C4-2B (cell line): Measurements from ENCODE around the gene LRMDA.

ENCODE experiments used
- ZFX ChIP-seq: fragments of 450-650 bp; IDR thresholded peaks from 2 replicates; pipeline ENCODE4 v1.6.1; 2017
- TF ChIP-seq, protein P1 (sequence below): fragments of 450-650 bp; conservative IDR thresholded peaks from 2 replicates; pipeline ENCODE4 v1.5.1; 2017; ENCODE audit warnings: mild to moderate bottlenecking

DNA sequence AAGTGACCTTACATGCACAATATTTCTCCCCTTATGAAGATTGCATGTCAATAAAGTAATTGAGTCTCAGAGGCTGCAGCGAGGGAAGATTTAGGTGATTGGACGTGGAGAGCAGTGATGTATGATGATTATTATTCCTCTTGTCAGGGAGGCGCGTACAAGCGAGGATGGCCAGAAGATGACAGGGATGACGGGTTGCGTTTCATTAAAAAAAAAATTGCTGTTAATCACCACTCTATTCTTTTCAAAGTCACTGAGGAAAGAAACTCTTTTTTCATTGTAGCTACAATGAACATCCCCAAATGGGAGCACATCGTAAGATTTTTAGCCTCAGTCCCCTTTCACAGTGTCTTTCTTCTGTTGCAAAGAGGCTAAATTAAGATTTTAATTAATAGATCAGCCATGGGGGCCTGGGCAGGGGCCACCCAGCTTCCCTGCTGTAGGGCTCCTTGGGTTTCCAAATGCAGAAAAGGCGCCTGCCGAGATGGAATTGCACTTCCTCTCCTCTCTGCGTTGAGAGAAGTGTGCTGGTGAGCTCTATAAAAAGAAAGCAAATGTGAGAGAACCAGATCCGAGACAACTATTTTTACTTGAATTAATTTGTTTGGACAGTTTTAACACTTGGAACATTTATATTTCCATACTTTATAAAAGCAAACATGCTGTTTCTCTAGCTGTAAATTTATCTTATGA, 998.1 kb downstream of the LRMDA start:
- TF ChIP-seq, protein P1, sequence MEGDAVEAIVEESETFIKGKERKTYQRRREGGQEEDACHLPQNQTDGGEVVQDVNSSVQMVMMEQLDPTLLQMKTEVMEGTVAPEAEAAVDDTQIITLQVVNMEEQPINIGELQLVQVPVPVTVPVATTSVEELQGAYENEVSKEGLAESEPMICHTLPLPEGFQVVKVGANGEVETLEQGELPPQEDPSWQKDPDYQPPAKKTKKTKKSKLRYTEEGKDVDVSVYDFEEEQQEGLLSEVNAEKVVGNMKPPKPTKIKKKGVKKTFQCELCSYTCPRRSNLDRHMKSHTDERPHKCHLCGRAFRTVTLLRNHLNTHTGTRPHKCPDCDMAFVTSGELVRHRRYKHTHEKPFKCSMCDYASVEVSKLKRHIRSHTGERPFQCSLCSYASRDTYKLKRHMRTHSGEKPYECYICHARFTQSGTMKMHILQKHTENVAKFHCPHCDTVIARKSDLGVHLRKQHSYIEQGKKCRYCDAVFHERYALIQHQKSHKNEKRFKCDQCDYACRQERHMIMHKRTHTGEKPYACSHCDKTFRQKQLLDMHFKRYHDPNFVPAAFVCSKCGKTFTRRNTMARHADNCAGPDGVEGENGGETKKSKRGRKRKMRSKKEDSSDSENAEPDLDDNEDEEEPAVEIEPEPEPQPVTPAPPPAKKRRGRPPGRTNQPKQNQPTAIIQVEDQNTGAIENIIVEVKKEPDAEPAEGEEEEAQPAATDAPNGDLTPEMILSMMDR, result no peak
- TF ChIP-seq ZFX, result no peak
